ENCODE measurements around the gene PIGT. TPM values are rescaled to one million over a fixed set of nuclear protein-coding genes. Genes with fewer than 3 reads are reported as not detected.

PIGT gene
- total RNA-seq, 1 experiment from 2014 or later, result 101 TPM

- H3K4me1 ChIP-seq (replicated peaks; ENCODE audit: insufficient read depth), result peaks cover 6% of the 10 kb centered on the region
- no peaks in the 10 kb centered on the region for H4K20me1 ChIP-seq (ENCODE audit: insufficient read depth)
- intact Hi-C loops (cut with micrococcal nuclease; ENCODE audit: unreplicated experiment), result no loop called here
- no peak overlapping the region for H3K4me3 ChIP-seq
- no peak for DNase-seq
- ChIA-PET CTCF (interaction anchor here (0.6 kb wide), 1 partner anchor 83 kb away, joined by 7 read pairs; no protein-coding TSS in a partner anchor), POLR2A (ENCODE audit: unreplicated experiment) (no interaction called here)
- peaks cover 24% of the 10 kb centered on the region; the same call in 1 of the 2 replicates for H3K9me3 ChIP-seq (ENCODE audit: insufficient read depth, low read depth)
- H3K4me2 ChIP-seq, result no peak overlapping the region
- no TSS peak for BruUV-seq (replicated peaks)
- H3K9me2 ChIP-seq (ENCODE audit: insufficient read depth), result no peaks in the 10 kb centered on the region
- no peaks in the 10 kb centered on the region for H3K36me3 ChIP-seq (ENCODE audit: low read depth)
- H3K27ac ChIP-seq, result no peak overlapping the region
- H3K27me3 ChIP-seq (ENCODE audit: insufficient read depth, low read depth), result no peaks in the 10 kb centered on the region
- peaks cover 16% of the 10 kb centered on the region for H3F3A ChIP-seq (ENCODE audit: insufficient read depth, low read depth)
- no peak overlapping the region for H2AFZ ChIP-seq
- peaks cover 14% of the 10 kb centered on the region for H3K79me2 ChIP-seq (ENCODE audit: low read depth)
- TF ChIP-seq CTCF (conservative IDR thresholded peaks at IDR 0.05), result no peak
- no peak for TF ChIP-seq EZH2 (IDR thresholded peaks at IDR 0.05; ENCODE audit: low read depth)
Measured at GRCh38 chr20:45402946-45403345, 13.0 kb upstream of the PIGT start.

- Histone ChIP-seq H4K20me1 (ENCODE audit: insufficient read depth) (no peaks in the 10 kb centered on the region), H3K27me3 (ENCODE audit: insufficient read depth, low read depth) (no peaks in the 10 kb centered on the region), H3F3A (ENCODE audit: insufficient read depth, low read depth) (peaks cover 21% of the 10 kb centered on the region), H3K27ac (no peak overlapping the region), H3K9me3 (ENCODE audit: insufficient read depth, low read depth) (peaks cover 22% of the 10 kb centered on the region; the same call in 1 of the 2 replicates), H3K4me3 (no peak overlapping the region), H3K4me2 (no peak overlapping the region), H2AFZ (no peak overlapping the region), H3K4me1 (replicated peaks; ENCODE audit: insufficient read depth) (peaks cover 6% of the 10 kb centered on the region), H3K9me2 (ENCODE audit: insufficient read depth) (no peaks in the 10 kb centered on the region), H3K36me3 (ENCODE audit: low read depth) (0 out of 2 replicates have a peak, but pooled peaks cover 8% of the 10 kb centered on the region), H3K79me2 (ENCODE audit: low read depth) (peaks cover 17% of the 10 kb centered on the region)
- peak in 1 of 2 experiments; percentile 29 for DNase-seq
- ChIA-PET POLR2A (ENCODE audit: unreplicated experiment) (no interaction called here), CTCF (no interaction called here)
- intact Hi-C loops (cut with micrococcal nuclease; ENCODE audit: unreplicated experiment), result no loop called here
- BruUV-seq (replicated peaks), result no TSS peak
- TF ChIP-seq CTCF (conservative IDR thresholded peaks at IDR 0.05), result no peak
- TF ChIP-seq EZH2 (IDR thresholded peaks at IDR 0.05; ENCODE audit: low read depth), result no peak
Measured at GRCh38 chr20:45404438-45404837, 11.5 kb upstream of the PIGT start.

- no peaks in the 10 kb centered on the region for H3K27me3 ChIP-seq (ENCODE audit: insufficient read depth, low read depth)
- peak overlapping the region; percentile 96 for H3K4me3 ChIP-seq
- H3K36me3 ChIP-seq (ENCODE audit: low read depth), result 0 out of 2 replicates have a peak, but pooled peaks cover 18% of the 10 kb centered on the region
- H3K79me2 ChIP-seq (ENCODE audit: low read depth), result peaks cover 17% of the 10 kb centered on the region
- H2AFZ ChIP-seq, result peak overlapping the region; percentile 89
- H4K20me1 ChIP-seq (ENCODE audit: insufficient read depth), result no peaks in the 10 kb centered on the region
- H3F3A ChIP-seq (ENCODE audit: insufficient read depth, low read depth), result peaks cover 32% of the 10 kb centered on the region
- intact Hi-C loops (cut with micrococcal nuclease; ENCODE audit: unreplicated experiment), result loop anchor here (1.0 kb wide), 1 partner anchor 42 kb away; the partner anchor contains the start of gene SYS1
- POLR2A ChIA-PET (ENCODE audit: unreplicated experiment), result interaction anchor here (0.6 kb wide), 1 partner anchor 113 kb away, joined by 17 read pairs; no protein-coding TSS in a partner anchor
- DNase-seq, result peak; percentile 29 to 36
- peak overlapping the region; percentile 63 for H3K27ac ChIP-seq
- H3K9me2 ChIP-seq (ENCODE audit: insufficient read depth), result no peaks in the 10 kb centered on the region
- CTCF ChIA-PET, result interaction anchor here (0.8 to 2.1 kb wide), 2 partner anchors 31 to 32 kb away, joined by 5 to 6 read pairs; no protein-coding TSS in a partner anchor
- H3K9me3 ChIP-seq (ENCODE audit: insufficient read depth, low read depth), result peaks cover 13% of the 10 kb centered on the region; the same call in 1 of the 2 replicates
- peak overlapping the region; percentile 84 for H3K4me2 ChIP-seq
- peaks cover 10% of the 10 kb centered on the region for H3K4me1 ChIP-seq (replicated peaks; ENCODE audit: insufficient read depth)
- TF ChIP-seq EZH2 (IDR thresholded peaks at IDR 0.05; ENCODE audit: low read depth) (no peak), CTCF (conservative IDR thresholded peaks at IDR 0.05) (no peak)
- TSS peak; percentile 30 for BruUV-seq (replicated peaks)
Measured at GRCh38 chr20:45405571-45406259, 10.2 kb upstream of the PIGT start.
